GM18507 (cell line): ENCODE data around the gene OST4.
"Not testable (repeated sequence)": the region's sequence is repeated elsewhere in the genome, so short reads cannot be mapped to it uniquely, and the experiment has no call there.

Experiments
- DNase-seq: peaks from one replicate; pipeline ENCODE4 v3.0.0; 2011; ENCODE audit warnings: low read depth; ENCODE audit not compliant: insufficient read length; ENCODE audit errors: extremely low spot score
- FAIRE-seq: peaks from 2 replicates; lab custom pipeline; 2011; peaks lifted over from hg19 to GRCh38; lab: Jason Lieb, UNC

Gene OST4

GRCh38 chr2:27081984-27082772 lies 10.7 kb upstream of the OST4 start:
- DNase-seq (no peak), FAIRE-seq (no peak)

GRCh38 chr2:27080603-27080936 lies 9.1 kb upstream of the OST4 start:
- FAIRE-seq = no peak
- no peak for DNase-seq

- FAIRE-seq (no peak), DNase-seq (no peak)
These were observed 8.7 kb upstream of the OST4 start for GRCh38 chr2:27080140-27080469.

DNA sequence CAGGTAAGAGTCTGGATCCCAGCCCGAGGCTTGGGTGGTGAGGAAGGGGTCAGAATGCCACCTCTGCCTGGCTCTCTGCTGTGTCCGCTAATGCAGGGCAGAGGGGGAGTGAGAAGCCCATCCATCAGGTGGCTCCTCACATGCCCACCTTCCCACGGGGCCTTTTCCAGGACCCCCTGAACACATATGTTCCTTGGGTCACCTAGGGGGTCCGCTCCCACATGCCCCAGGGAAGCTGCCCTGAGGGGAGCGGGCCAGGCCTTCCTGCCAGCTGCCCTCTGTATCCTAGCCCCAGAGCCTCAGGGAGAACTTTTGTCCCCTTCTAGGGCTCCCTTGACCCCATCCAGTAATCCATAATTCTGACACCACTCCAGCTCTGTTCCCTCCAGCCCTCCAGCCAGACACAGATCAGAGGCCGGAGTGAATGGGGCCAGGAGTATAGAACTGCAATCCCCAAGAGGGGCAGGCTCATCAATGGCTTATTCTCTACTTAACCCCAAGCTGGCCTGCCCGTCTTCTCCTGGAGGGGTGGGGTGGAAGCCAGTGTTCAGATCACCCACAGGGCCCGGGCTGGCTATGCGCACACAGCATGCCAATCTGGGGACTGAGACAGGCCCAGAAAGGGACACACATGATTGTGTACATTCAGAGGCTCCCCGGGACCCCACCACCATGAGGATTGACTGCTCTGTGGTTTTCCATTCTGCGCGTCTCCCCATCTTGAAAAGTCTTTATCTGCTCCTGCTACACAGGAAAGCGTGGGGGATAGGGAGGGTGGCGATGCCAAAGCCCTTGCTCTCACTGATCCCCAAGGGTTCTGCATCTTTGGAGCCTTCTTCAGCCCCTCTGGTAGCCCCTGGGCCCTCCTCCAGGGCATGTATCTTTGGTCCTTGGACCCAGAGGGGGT lies 8.0 kb upstream of the OST4 start:
- DNase-seq = no peak
- FAIRE-seq = no peak

GRCh38 chr2:27078267-27079194 lies 7.1 kb upstream of the OST4 start, which contains the start of gene EMILIN1:
EMILIN1 (plus strand) TSS chr2:27078615; CDS start chr2:27079066, 451 bp downstream.
- FAIRE-seq = no peak
- no peak for DNase-seq

DNA sequence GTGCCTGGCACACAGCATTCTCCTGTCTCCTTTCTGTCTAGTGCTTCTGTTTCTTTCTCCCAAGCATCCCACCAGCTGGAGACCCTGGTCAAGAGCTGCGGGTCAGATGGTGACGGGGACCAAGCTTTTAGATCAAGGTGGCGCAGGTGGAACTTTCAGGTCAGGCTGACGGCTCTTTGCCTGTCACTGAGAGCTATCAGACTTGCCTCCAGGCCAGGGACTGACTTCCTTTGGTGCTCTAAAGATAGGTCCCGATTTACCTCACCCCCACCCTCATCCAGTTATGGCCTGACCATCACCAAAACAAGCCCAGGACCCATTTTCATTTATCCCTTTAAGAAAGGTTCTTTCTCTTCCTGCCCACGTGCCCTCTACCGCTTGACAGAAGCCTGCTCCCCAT lies 5.8 kb upstream of the OST4 start:
- FAIRE-seq (no peak), DNase-seq (no peak)

GRCh38 chr2:27076323-27076722 lies 4.9 kb upstream of the OST4 start:
- FAIRE-seq (no peak), DNase-seq (no peak)

- not testable (repeated sequence) for DNase-seq, FAIRE-seq
These were observed 4.1 kb upstream of the OST4 start for GRCh38 chr2:27075566-27075871.

DNA sequence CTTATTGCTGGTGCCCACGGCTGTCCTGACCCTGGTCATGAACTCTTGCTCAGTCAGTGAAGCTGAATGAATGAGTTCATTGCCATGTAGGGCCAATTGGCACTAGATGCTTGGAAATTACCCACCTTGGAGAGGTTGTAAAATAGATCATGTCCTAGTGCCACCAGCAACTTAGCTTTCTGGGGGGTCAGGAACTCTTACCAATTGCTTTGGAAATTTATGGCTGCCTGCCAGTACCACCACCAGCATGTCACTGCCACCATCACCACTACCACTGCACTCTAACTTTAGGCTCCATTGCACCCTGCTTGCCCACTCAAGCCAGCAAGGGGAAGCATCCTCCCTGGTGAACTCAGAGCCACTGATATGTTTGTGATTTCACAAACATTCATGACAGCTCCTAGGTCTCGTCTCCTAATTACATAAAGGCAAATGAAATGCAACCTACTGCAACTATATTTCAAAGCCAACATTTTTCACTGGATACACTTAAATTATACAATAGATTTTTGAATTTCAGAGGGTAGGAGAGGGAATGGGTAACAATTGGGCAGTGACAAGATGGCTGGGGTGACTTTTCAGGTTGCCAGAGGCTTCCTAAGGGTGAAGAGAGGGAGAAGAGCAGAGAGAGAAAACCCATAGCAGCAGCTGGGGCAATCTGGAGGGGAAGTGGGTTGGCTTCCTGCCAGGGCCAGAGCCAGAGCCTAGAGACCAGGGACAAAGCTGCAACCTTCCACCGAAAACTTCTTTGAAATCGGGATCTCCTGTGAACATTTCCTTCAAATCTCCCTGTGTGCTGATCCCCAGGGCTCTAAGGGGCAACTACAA lies 3.5 kb upstream of the OST4 start:
- DNase-seq (no peak), FAIRE-seq (peak; percentile 80)

DNA sequence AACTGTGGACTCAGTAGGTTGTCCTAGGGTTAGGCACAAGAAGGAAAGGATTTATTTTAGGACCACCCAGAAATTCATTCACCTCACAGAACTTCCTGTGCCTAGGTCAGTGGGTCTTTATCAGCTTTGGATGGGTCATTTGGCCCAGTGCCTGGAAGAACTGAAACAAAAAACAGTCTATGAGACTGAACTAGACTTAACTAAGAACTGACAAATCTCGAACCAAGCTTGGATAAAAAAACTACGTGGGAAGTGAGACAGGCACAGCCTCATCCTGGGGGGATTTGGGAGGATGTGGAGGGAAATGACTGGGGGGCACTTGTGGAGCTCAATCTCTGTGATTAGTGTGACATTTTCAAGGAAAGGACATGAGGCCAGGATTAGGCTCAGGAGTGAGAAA lies 2.3 kb upstream of the OST4 start:
- FAIRE-seq (no peak), DNase-seq (no peak)

GRCh38 chr2:27072920-27073319 lies 1.5 kb upstream of the OST4 start:
- FAIRE-seq (no peak), DNase-seq (no peak)

DNA sequence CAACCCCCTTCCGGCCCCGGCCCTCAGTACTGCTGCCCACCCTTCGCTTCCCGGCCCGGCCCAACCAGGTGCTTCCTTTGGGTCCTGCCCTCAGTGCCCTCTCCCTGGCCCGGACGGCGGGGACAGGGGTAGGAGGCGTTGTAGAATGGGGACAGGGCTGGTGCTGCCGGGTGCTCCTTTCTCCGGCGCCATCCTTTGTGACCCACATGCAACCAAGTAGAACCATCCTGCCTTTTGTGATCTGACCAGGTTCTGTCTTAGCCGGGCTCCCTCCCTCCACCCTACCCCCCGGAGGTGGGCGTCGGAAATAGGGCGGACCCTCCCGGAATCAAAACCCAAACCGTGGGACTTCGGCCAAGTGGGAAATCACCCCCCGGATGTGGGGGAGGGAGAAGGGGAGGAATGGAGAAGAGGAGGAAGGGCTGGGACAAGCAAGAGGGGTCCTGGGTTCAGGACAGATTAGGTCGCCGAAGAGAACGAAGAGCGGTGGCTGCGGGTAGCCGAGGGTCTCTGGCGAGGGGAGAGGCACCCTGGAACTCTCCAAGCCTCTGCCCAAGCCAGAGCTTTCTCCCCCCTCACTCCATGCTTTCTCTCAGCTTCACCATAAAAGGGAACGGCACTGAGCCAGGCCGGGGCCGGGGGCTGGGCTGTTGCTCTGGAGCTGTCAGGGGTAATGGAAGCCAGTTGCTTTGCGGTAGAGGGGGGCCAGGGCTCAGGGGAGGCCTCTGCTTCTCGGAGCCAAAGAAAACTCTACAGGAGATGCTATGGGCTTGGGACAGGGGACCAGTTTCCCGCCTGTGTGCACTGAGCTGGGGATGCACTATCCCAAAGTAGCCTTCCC lies 756 bp upstream of the OST4 start:
- DNase-seq (no peak), FAIRE-seq (no peak)

DNA sequence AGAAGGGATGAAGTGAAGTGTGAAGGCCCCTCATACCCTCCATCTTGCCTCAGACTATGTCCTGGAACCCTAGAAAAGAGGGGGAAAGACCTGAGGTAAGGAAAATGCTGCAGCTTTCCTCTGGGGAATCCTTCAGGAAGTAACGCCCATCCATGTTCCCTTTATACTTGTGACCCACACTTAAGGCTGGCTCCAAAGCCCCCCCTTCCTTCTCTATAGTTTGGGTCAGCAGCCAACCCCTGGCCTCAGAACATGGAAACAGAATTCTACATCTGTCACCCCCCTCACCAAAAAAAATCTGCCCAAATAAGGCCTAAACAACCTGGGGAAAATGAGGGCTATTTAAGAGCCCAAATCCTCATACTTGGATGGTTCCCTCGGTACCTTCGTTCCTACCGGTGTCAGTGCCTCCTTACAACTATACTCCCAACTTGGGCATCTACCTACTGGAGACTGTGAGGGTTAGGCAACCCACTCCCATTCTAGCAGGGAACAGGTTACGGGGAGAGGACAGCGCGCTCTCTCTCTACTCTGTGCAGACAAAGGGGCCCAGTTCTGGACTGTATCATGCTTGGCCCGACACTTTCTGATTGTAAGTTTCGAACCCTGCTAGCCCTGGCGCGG lies 689 bp downstream of the OST4 start:
- FAIRE-seq = no peak

GRCh38 chr2:27069961-27070618 lies 1.4 kb downstream of the OST4 start:
- DNase-seq = no peak
- FAIRE-seq = no peak

More for the DNA sequence above, 689 bp downstream of the OST4 start:
- no peak for DNase-seq

- DNase-seq (no peak), FAIRE-seq (no peak)
These were observed 2.0 kb downstream of the OST4 start for GRCh38 chr2:27069436-27069835.

DNA sequence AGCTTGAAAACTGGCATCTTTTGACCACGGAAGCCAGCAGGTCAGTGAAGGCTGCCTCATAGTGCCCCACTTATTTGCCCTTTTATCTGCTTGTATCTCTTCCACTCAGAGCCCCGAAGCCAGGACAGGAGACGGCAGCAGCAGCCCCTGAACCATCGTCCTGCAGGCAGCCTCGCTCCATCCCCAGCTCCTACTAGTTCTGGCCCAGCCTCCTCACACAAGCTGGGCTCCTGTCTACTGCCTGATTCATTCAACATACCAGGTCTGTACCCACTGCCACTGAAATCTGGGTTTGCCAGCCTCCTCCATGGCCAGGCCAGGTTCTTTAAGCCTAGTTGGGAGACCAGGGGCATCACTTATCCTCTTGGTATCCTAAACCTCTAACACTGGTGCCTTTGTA lies 4.1 kb downstream of the OST4 start:
- DNase-seq (no peak), FAIRE-seq (no peak)

GRCh38 chr2:27065128-27065527 lies 6.3 kb downstream of the OST4 start:
- DNase-seq (no peak), FAIRE-seq (no peak)
